MCF 10A (cell line): Measurements from ENCODE around the gene POU2AF1. TPM values are rescaled to one million over a fixed set of nuclear protein-coding genes. Genes with fewer than 3 reads are reported as not detected.

Source experiments
- BruUV-seq: library from RNA; stranded (reverse); fragments of 400-500 nt; replicated peaks from 2 replicates; lab custom pipeline; 2021; lab: Mats Ljungman, UMichigan
- CTCF ChIA-PET: fragments of 300-600 bp; sonication (Branson Sonifier 250); formaldehyde crosslinking; extraction: SDS; loops from one replicate; lab custom pipeline; 2021; ENCODE audit warnings: antibody characterized with exemption, inconsistent platforms; lab: Yijun Ruan, JAX
- POLR2A ChIA-PET: fragments of 300-600, 350-650 bp; sonication (Branson Sonifier 250); formaldehyde crosslinking; extraction: SDS; loops from one replicate; lab custom pipeline; 2020; ENCODE audit warnings: antibody characterized with exemption, inconsistent platforms; lab: Yijun Ruan, JAX
- DNase-seq: peaks from one replicate; pipeline ENCODE4 v3.0.0-alpha.2; 2018; ENCODE audit not compliant: unreplicated experiment
- H3K27ac Mint-ChIP-seq: one replicate; pipeline ENCODE4 v1.8.0; 2022; ENCODE audit warnings: mild to moderate bottlenecking, low read depth, mixed read lengths; ENCODE audit not compliant: unreplicated experiment
- H3K27me3 Mint-ChIP-seq: one replicate; pipeline ENCODE4 v1.8.0; 2022; ENCODE audit warnings: mixed read lengths; ENCODE audit not compliant: insufficient read depth, unreplicated experiment
- H3K36me3 Mint-ChIP-seq: one replicate; pipeline ENCODE4 v1.8.0; 2022; ENCODE audit warnings: mild to moderate bottlenecking, moderate library complexity, mixed read lengths; ENCODE audit not compliant: insufficient read depth, unreplicated experiment
- H3K4me1 Mint-ChIP-seq: one replicate; pipeline ENCODE4 v1.8.0; 2022; ENCODE audit warnings: mixed read lengths; ENCODE audit not compliant: insufficient read depth, unreplicated experiment
- H3K4me3 Mint-ChIP-seq: one replicate; pipeline ENCODE4 v1.8.0; 2022; ENCODE audit warnings: mild to moderate bottlenecking, moderate library complexity, mixed read lengths; ENCODE audit not compliant: unreplicated experiment
- H3K9me3 Mint-ChIP-seq: one replicate; pipeline ENCODE4 v1.8.0; 2022; ENCODE audit warnings: mixed read lengths; ENCODE audit not compliant: unreplicated experiment
- intact Hi-C: fragments of 100-400 bp; cut with micrococcal nuclease; formaldehyde crosslinking; loops from 2 replicates; pipeline ENCODE4 v1.14.1; 2022
- total RNA-seq: library from RNA; stranded (reverse); gene quantifications from 2 replicates; pipeline ENCODE4 v1.2.3, GENCODE V29; 2022
- TF ChIP-seq, protein P1 (sequence below): fragments of 200-600 bp; IDR thresholded peaks from one replicate; pipeline ENCODE4 v1.8.0; 2022; ENCODE audit warnings: antibody characterized with exemption, mild to moderate bottlenecking; ENCODE audit not compliant: unreplicated experiment

The POU2AF1 gene
- total RNA-seq, 1 experiment from 2014 or later: not detected

DNA sequence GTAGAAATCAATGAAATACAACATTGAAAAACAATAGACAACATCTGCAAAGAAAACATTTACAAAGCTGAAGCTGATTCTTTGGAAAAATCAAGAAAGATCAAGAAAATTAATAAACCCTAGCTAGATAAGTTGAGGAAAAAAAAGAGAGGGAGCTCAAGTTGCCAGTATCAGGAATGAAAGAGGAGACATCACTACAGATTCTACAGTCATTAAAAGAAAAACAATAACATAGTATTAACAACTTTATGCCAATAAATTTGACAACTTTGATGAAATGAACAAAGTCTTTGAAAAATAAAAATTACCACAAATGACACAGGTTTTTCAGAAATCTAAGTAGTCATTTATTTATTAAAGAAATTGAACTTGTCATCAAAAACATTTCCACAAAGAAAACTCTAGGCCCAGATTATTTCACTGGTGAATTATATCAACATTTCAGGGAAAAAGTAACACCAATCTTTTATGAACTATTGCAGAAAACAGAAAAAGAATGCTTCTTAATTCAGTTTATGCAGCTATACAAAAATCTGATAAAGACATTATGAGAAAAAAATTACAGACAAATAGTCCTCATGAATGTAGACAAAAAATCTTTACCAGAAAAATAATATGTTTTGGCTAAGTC lies 39.2 kb downstream of the POU2AF1 start:
- ChIA-PET CTCF (interaction anchor here (0.6 to 1.8 kb wide), 4 partner anchors 57 to 914 kb away, joined by 3 to 8 read pairs (median 4); no protein-coding TSS in a partner anchor), POLR2A (interaction anchor here (0.6 kb wide), 1 partner anchor 1141 kb away, joined by 3 read pairs; no protein-coding TSS in a partner anchor)
- Mint-ChIP-seq H3K4me1 (peaks cover 21% of the 10 kb centered on the region), H3K4me3 (no peak overlapping the region), H3K27ac (no peak overlapping the region), H3K36me3 (no peaks in the 10 kb centered on the region), H3K9me3 (no peaks in the 10 kb centered on the region), H3K27me3 (no peaks in the 10 kb centered on the region)
- no peak for DNase-seq
- intact Hi-C loops: no loop called here
- BruUV-seq: no TSS peak
- TF ChIP-seq, protein P1, sequence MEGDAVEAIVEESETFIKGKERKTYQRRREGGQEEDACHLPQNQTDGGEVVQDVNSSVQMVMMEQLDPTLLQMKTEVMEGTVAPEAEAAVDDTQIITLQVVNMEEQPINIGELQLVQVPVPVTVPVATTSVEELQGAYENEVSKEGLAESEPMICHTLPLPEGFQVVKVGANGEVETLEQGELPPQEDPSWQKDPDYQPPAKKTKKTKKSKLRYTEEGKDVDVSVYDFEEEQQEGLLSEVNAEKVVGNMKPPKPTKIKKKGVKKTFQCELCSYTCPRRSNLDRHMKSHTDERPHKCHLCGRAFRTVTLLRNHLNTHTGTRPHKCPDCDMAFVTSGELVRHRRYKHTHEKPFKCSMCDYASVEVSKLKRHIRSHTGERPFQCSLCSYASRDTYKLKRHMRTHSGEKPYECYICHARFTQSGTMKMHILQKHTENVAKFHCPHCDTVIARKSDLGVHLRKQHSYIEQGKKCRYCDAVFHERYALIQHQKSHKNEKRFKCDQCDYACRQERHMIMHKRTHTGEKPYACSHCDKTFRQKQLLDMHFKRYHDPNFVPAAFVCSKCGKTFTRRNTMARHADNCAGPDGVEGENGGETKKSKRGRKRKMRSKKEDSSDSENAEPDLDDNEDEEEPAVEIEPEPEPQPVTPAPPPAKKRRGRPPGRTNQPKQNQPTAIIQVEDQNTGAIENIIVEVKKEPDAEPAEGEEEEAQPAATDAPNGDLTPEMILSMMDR: no peak

DNA sequence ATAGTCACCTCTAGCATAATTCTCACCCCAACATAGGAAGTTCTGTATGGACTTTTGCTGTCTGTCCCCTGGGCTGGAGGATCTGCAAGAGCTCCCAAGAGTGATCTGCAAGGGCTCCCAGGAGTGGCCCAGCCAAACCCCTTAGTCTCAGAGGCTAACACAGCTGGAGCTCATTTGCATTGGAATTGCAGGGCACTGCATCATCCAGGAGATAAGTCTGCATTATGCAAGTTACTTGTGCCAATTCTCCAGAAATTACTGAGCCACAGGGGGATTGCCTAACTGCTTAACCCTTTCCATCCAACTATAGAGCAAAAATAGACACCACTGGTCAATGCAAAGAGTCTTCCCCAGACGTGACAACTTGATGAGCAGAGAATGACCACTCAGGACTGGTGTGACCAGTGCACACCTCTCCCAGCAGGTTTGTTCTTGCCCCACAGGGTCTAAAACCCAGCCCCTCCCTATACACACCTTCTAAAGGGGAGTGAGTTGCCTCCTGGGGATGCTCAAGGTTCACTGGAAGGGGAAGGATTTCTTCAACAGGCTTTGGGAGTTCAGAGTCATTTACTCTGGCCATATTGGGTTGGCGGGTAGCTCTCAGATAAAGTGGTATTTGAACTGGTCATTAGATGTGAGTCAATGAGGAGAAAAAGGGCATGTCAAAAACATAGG lies 42.4 kb downstream of the POU2AF1 start:
- ChIA-PET CTCF (interaction anchor here (0.6 to 1.5 kb wide), 3 partner anchors 36 to 54 kb away, joined by 3 to 5 read pairs (median 3); no protein-coding TSS in a partner anchor), POLR2A (interaction anchor here (2.0 kb wide), 1 partner anchor 13 kb away, joined by 6 read pairs; no protein-coding TSS in a partner anchor)
- H3K27me3 Mint-ChIP-seq: no peaks in the 10 kb centered on the region
- BruUV-seq: no TSS peak
- no peak overlapping the region for H3K4me3 Mint-ChIP-seq
- peaks cover 16% of the 10 kb centered on the region for H3K4me1 Mint-ChIP-seq
- H3K36me3 Mint-ChIP-seq: no peaks in the 10 kb centered on the region
- intact Hi-C loops: no loop called here
- TF ChIP-seq, protein P1: no peak
- H3K27ac Mint-ChIP-seq: no peak overlapping the region
- no peaks in the 10 kb centered on the region for H3K9me3 Mint-ChIP-seq
- DNase-seq: peak; percentile 70

DNA sequence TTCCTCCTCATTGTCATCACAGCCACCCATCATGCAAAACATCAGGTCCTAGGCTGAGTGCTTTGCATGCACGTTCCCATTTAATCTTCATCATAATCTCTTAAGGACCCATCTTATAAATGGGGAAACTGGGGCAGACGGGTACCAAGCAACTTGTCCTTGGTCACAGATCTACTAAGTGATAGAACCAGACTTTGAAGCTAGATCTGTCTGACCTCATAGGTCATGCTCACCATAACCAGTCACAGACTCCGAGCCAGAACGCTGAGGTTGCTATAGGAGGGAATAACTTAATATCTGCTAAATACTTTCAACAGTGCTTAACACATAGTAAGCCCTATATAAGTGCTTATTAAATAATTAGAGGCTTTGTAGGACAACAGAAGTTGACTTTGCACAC lies 43.0 kb downstream of the POU2AF1 start:
- TF ChIP-seq, protein P1: no peak
- Mint-ChIP-seq H3K27me3 (no peaks in the 10 kb centered on the region), H3K4me1 (peaks cover 16% of the 10 kb centered on the region), H3K27ac (no peak overlapping the region), H3K36me3 (no peaks in the 10 kb centered on the region), H3K9me3 (no peaks in the 10 kb centered on the region), H3K4me3 (no peak overlapping the region)
- CTCF ChIA-PET: interaction anchor here (0.6 to 1.6 kb wide), 2 partner anchors 36 to 53 kb away, joined by 3 to 5 read pairs; no protein-coding TSS in a partner anchor
- POLR2A ChIA-PET: interaction anchor here (2.0 kb wide), 1 partner anchor 12 kb away, joined by 6 read pairs; no protein-coding TSS in a partner anchor
- no TSS peak for BruUV-seq
- intact Hi-C loops: no loop called here
- no peak for DNase-seq

DNA sequence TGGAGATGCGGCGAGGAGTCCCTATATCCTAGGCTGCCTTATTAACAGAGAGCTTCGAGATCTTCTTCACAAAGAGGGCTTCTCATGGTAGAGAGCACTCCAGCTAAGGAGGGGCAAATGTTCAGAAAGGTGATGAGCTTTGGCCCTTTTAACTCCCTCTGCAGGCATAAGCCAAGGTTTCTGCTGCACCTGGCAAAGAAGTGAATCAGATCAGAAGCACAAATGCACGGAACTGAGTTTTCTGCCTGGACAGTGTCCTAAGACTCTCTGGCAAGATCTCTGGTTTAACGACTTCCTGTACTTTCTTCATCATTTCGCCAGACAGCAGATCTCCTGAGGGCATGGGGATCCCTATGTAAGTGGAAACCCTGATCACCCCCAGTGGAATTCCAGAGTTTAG lies 43.5 kb downstream of the POU2AF1 start:
- no TSS peak for BruUV-seq
- no peak overlapping the region for H3K27ac Mint-ChIP-seq
- no peaks in the 10 kb centered on the region for H3K36me3 Mint-ChIP-seq
- TF ChIP-seq, protein P1: no peak
- CTCF ChIA-PET: interaction anchor here (1.6 kb wide), 1 partner anchor 53 kb away, joined by 5 read pairs; no protein-coding TSS in a partner anchor
- no peak overlapping the region for H3K4me3 Mint-ChIP-seq
- peaks cover 16% of the 10 kb centered on the region for H3K4me1 Mint-ChIP-seq
- intact Hi-C loops: no loop called here
- peak; percentile 51 for DNase-seq
- H3K27me3 Mint-ChIP-seq: no peaks in the 10 kb centered on the region
- H3K9me3 Mint-ChIP-seq: no peaks in the 10 kb centered on the region
- POLR2A ChIA-PET: no interaction called here
